Neural cell (in vitro differentiated cells): ENCODE measurements around the gene RBM6.

ENCODE experiments used
- EP300 ChIP-seq: fragments of 450-650 bp; conservative IDR thresholded peaks from 2 replicates; pipeline ENCODE4 v1.6.1; 2014; ENCODE audit warnings: antibody characterized with exemption, mild to moderate bottlenecking, moderate library complexity; ENCODE audit not compliant: poor library complexity, severe bottlenecking
- REST ChIP-seq: IDR thresholded peaks from 2 replicates; pipeline ENCODE4 v1.6.1; 2012; ENCODE audit warnings: borderline replicate concordance
- TF ChIP-seq, protein P1 (sequence below): fragments of 450-650 bp; IDR thresholded peaks from 2 replicates; pipeline ENCODE4 v1.5.1; 2014; ENCODE audit warnings: antibody characterized with exemption, mild to moderate bottlenecking, moderate library complexity; ENCODE audit not compliant: poor library complexity, severe bottlenecking

- TF ChIP-seq, protein P1, sequence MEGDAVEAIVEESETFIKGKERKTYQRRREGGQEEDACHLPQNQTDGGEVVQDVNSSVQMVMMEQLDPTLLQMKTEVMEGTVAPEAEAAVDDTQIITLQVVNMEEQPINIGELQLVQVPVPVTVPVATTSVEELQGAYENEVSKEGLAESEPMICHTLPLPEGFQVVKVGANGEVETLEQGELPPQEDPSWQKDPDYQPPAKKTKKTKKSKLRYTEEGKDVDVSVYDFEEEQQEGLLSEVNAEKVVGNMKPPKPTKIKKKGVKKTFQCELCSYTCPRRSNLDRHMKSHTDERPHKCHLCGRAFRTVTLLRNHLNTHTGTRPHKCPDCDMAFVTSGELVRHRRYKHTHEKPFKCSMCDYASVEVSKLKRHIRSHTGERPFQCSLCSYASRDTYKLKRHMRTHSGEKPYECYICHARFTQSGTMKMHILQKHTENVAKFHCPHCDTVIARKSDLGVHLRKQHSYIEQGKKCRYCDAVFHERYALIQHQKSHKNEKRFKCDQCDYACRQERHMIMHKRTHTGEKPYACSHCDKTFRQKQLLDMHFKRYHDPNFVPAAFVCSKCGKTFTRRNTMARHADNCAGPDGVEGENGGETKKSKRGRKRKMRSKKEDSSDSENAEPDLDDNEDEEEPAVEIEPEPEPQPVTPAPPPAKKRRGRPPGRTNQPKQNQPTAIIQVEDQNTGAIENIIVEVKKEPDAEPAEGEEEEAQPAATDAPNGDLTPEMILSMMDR = no peak
- TF ChIP-seq EP300 (no peak), REST (no peak)
Measured at GRCh38 chr3:50124052-50124799, 184.3 kb downstream of the RBM6 start.
